Measurements from ENCODE around the gene ACTR3C. TPM values are rescaled to one million over a fixed set of nuclear protein-coding genes. Genes with fewer than 3 reads are reported as not detected.

The ACTR3C gene
- polyA plus RNA-seq, 2 donors: 8.0 to 8.5 TPM

Other genes with a start within 250 kb of the ACTR3C start
- 1 to 10 TPM; 5.2 to 8.3 TPM for gene LRRC61, start 190 bp downstream of the ACTR3C start, polyA plus RNA-seq
- gene RARRES2, start 18.1 kb upstream of the ACTR3C start, polyA plus RNA-seq: 10 to 100 TPM; 22.6 to 39.3 TPM
- 10 to 100 TPM; 22.7 to 32.6 TPM for gene REPIN1, start 45.3 kb upstream of the ACTR3C start, polyA plus RNA-seq
- gene ZNF775, start 55.8 kb upstream of the ACTR3C start, polyA plus RNA-seq: 1 to 10 TPM in 1 of 2 donors, under 1 TPM in 1; 0.81 to 1.6 TPM
- gene GIMAP8, start 127.1 kb upstream of the ACTR3C start, polyA plus RNA-seq: 1 to 10 TPM; 1.8 to 1.9 TPM
- gene GIMAP7, start 191.3 kb upstream of the ACTR3C start, polyA plus RNA-seq: 10 to 100 TPM in 1 of 2 donors, 1 to 10 TPM in 1; 8.0 to 10.1 TPM
- 1 to 10 TPM; 4.6 to 5.3 TPM for gene GIMAP4, start 243.8 kb upstream of the ACTR3C start, polyA plus RNA-seq

Measured in esophagus (tissue), 2 donors.